ENCODE measurements around the gene ZNF362.

ZNF362 gene

GRCh38 chr1:33248244-33248643, 8.0 kb upstream of the ZNF362 start:
- no peak for TF ChIP-seq CTCF (IDR thresholded peaks at IDR 0.05)

- no peak for TF ChIP-seq CTCF (IDR thresholded peaks at IDR 0.05)
Observed at GRCh38 chr1:33249422-33249821, 6.9 kb upstream of the ZNF362 start.

- no peak for TF ChIP-seq CTCF (IDR thresholded peaks at IDR 0.05)
Observed at GRCh38 chr1:33250217-33250616, 6.1 kb upstream of the ZNF362 start.

GRCh38 chr1:33250724-33251123, 5.6 kb upstream of the ZNF362 start:
- no peak for TF ChIP-seq CTCF (IDR thresholded peaks at IDR 0.05)

- TF ChIP-seq CTCF (IDR thresholded peaks at IDR 0.05), result no peak
Observed at GRCh38 chr1:33254491-33254890, 1.8 kb upstream of the ZNF362 start.

GRCh38 chr1:33255347-33256220, 708 bp upstream of the ZNF362 start:
- no peak for TF ChIP-seq CTCF (IDR thresholded peaks at IDR 0.05)

- no peak for TF ChIP-seq CTCF (IDR thresholded peaks at IDR 0.05)
Observed at GRCh38 chr1:33256221-33256470, 146 bp upstream of the ZNF362 start.
